ENCODE data around the gene MAST4. TPM values are rescaled to one million over a fixed set of nuclear protein-coding genes. Genes with fewer than 3 reads are reported as not detected.
A peak's percentile ranks its signal among the peaks of the same experiment; 100 is the strongest.

MAST4 gene
- total RNA-seq, 1 donor from 2014 or later = 112 TPM

DNA sequence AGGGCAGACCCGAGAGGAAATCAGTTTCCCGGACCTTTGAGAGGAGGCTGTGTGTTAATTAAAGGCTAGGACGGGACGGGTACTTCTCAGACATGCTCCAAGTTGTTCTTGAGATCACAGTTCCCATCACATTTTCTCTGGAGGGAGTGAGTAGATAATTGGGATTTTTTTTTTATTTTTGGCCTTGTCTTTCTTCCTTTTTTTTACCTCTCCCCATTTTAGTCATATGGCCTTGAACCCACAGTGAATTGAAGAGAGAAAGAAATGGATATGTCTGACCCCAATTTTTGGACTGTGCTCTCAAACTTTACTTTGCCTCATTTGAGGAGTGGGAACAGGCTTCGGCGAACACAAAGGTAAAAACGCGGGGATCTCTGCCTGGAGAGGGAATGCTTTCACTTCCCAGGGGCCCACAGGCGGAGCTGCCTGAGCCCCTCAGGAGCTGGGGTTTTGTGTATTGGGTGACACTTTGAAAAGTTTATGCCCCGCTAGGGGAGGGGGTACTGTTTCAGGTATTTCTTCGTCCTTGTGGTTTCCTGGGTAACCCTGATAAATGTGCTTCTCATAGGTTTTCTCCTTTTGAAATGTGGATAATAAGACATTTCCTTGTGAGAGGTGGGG lies 408.6 kb downstream of the MAST4 start:
- H3K4me1 Mint-ChIP-seq (ENCODE audit: unreplicated experiment) = peaks cover 70% of the 10 kb centered on the region
- peaks cover 12% of the 10 kb centered on the region for H3K36me3 Mint-ChIP-seq (ENCODE audit: low read depth, unreplicated experiment)
- H3K27me3 Mint-ChIP-seq (ENCODE audit: unreplicated experiment) = no peaks in the 10 kb centered on the region
- H3K4me3 Mint-ChIP-seq (ENCODE audit: unreplicated experiment) = peak overlapping the region; percentile 87
- no peaks in the 10 kb centered on the region for H3K9me3 Mint-ChIP-seq (ENCODE audit: unreplicated experiment)
- TF ChIP-seq, protein P1, sequence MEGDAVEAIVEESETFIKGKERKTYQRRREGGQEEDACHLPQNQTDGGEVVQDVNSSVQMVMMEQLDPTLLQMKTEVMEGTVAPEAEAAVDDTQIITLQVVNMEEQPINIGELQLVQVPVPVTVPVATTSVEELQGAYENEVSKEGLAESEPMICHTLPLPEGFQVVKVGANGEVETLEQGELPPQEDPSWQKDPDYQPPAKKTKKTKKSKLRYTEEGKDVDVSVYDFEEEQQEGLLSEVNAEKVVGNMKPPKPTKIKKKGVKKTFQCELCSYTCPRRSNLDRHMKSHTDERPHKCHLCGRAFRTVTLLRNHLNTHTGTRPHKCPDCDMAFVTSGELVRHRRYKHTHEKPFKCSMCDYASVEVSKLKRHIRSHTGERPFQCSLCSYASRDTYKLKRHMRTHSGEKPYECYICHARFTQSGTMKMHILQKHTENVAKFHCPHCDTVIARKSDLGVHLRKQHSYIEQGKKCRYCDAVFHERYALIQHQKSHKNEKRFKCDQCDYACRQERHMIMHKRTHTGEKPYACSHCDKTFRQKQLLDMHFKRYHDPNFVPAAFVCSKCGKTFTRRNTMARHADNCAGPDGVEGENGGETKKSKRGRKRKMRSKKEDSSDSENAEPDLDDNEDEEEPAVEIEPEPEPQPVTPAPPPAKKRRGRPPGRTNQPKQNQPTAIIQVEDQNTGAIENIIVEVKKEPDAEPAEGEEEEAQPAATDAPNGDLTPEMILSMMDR (IDR thresholded peaks at IDR 0.05; ENCODE audit: unreplicated experiment) = no peak
- H3K27ac Mint-ChIP-seq (ENCODE audit: unreplicated experiment) = peak overlapping the region; percentile 97
- no peak for DNase-seq (ENCODE audit: low spot score)

DNA sequence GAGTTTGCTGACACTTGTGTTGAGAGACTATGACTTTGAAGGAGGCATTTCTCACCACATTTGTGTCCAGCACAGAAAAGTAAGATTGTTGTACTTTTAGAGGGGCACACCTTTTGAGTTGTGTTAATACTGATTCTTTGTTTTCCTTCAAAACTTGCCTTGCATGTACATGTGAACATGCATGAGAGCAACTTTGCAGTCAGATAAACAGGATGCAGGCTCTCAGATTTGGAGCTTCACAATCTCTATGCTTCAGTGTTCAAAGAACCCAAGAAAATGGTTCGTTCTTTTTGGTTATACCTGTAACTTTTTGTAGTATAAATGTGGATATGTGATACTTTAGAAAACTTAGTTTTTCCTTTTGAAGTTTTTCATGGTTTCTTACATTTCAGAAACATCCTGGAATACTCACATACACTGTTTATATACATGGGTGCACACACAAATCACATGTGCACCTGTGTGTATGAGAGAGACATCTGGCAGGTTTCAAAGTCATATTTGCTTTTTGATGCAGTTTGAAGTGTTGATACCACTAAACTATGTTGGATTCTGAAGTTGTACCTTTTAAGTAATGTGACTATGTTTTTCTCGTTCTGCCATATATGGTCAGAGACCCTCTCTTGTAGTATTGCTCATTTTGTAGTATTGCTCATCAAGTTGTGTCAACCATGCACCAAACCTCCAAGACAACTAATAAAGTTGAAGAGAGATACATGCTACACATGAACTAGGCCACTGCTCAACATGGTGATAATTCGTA lies 409.7 kb downstream of the MAST4 start:
- DNase-seq (ENCODE audit: low spot score) = no peak
- Mint-ChIP-seq H3K4me1 (ENCODE audit: unreplicated experiment) (peaks cover 74% of the 10 kb centered on the region), H3K36me3 (ENCODE audit: low read depth, unreplicated experiment) (peaks cover 12% of the 10 kb centered on the region), H3K4me3 (ENCODE audit: unreplicated experiment) (peak overlapping the region; percentile 87), H3K27me3 (ENCODE audit: unreplicated experiment) (peaks cover 1% of the 10 kb centered on the region), H3K27ac (ENCODE audit: unreplicated experiment) (peak overlapping the region; percentile 97), H3K9me3 (ENCODE audit: unreplicated experiment) (no peaks in the 10 kb centered on the region)
- TF ChIP-seq, protein P1 (IDR thresholded peaks at IDR 0.05; ENCODE audit: unreplicated experiment) = no peak

DNA sequence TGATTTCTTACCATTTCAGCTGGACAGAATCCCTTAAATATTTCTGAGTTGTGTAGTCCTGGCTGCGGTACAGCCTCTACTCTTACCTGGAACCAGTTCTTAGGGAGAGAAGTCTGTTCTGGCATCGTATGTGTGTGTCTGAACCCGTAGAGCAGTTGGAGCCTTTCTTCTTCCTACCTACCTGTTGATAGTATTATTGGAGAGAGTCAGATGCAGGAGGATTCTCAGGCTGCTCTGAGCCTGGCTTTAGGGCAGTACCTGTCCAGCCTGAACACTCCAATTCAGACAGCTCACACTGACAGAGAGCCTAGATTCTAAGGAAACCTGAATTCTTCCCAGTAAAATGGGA lies 410.3 kb downstream of the MAST4 start:
- peaks cover 77% of the 10 kb centered on the region for H3K4me1 Mint-ChIP-seq (ENCODE audit: unreplicated experiment)
- TF ChIP-seq, protein P1 (IDR thresholded peaks at IDR 0.05; ENCODE audit: unreplicated experiment) = no peak
- DNase-seq (ENCODE audit: low spot score) = no peak
- H3K36me3 Mint-ChIP-seq (ENCODE audit: low read depth, unreplicated experiment) = peaks cover 14% of the 10 kb centered on the region
- H3K27ac Mint-ChIP-seq (ENCODE audit: unreplicated experiment) = no peak overlapping the region
- no peak overlapping the region for H3K4me3 Mint-ChIP-seq (ENCODE audit: unreplicated experiment)
- H3K27me3 Mint-ChIP-seq (ENCODE audit: unreplicated experiment) = peaks cover 5% of the 10 kb centered on the region
- no peaks in the 10 kb centered on the region for H3K9me3 Mint-ChIP-seq (ENCODE audit: unreplicated experiment)

DNA sequence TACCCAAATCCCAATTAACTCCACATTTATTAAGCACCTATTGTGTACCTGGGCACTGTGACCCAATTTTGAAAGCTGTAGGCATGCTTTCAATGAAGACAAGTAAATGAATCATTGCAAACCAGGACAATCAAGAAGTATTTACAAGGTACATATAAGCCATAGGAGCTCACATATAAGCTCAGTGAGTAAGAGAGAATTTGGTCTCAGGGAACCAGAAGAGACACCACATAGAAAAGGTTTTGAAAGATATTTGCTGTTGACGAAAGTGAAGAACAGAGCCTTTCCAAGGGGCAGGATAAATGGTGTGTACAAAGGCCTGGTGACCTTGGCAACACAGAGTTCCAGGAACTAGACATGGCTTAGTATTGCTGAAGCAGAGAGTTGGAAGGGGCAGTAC lies 412.8 kb downstream of the MAST4 start:
- H3K36me3 Mint-ChIP-seq (ENCODE audit: low read depth, unreplicated experiment) = peaks cover 20% of the 10 kb centered on the region
- H3K4me3 Mint-ChIP-seq (ENCODE audit: unreplicated experiment) = no peak overlapping the region
- TF ChIP-seq, protein P1 (IDR thresholded peaks at IDR 0.05; ENCODE audit: unreplicated experiment) = no peak
- no peaks in the 10 kb centered on the region for H3K9me3 Mint-ChIP-seq (ENCODE audit: unreplicated experiment)
- no peak overlapping the region for H3K27ac Mint-ChIP-seq (ENCODE audit: unreplicated experiment)
- no peak for DNase-seq (ENCODE audit: low spot score)
- peaks cover 5% of the 10 kb centered on the region for H3K27me3 Mint-ChIP-seq (ENCODE audit: unreplicated experiment)
- H3K4me1 Mint-ChIP-seq (ENCODE audit: unreplicated experiment) = peaks cover 87% of the 10 kb centered on the region

Measured in endothelial cell (in vitro differentiated cells).